DMS114 treated with DMSO at 0.1 percent for 48 hours (cell line): ENCODE data around the gene STAMBPL1.
"Not testable (repeated sequence)": the region's sequence is repeated elsewhere in the genome, so short reads cannot be mapped to it uniquely, and the experiment has no call there.

ENCODE experiments used
- DNase-seq: peaks from one replicate; lab custom pipeline; 2025; ENCODE audit not compliant: unreplicated experiment; lab: John Stamatoyannopoulos, UW

STAMBPL1 gene

GRCh38 chr10:88879534-88880281 lies at the start of gene STAMBPL1:
TSS of gene STAMBPL1 (plus strand) at chr10:88880245. CDS start at chr10:88901709, 21,464 bp downstream.
- DNase-seq: no peak

DNA sequence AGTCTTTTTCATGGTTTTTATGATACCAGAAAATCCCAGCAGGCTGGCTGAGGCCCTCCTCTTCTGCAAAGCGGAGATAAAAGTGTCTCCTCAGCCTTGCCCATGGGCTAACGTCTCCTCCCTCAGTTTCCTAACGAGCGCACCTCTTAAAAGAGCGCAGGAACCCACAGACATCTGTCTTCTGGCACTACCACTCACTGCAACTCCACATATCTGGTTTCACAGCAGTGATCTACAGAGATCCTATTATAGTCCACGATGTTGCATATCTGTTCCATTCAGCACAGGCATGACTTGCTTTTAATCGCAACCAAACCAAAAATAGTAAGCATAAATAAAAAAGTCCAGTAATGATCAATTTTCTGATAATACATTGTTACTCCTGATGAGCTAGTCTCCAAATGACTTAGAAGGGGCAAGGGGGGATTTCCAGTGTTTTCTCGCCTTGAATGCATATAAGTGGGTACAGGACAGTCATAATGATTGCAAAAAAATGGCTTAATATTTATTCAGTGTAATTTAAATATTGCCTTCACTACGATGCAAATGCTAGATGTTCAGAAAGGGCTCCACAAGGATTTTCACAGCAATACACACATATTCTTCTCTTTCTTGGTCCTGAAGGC lies 49.3 kb upstream of the STAMBPL1 start:
- DNase-seq: no peak

DNA sequence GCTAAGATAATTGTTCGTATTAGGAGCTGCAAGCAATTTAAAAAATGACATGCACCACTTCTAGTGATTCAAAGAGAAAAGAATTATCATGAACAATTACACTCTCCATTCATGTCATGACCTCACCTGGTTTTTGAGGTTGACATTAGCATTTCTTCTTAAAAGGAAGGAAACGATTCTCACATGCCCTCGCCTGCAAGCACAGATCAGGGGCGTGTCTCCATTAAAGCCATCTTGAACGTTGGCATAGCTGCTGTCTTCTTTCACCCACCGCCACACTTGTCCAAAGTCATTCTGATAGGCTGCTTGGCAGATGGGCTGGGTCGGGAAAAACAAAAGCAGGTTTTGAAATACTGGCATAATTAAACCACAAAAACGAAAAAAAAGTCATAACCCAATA lies 48.3 kb upstream of the STAMBPL1 start:
- DNase-seq: no peak

GRCh38 chr10:88832376-88832775 lies 47.7 kb upstream of the STAMBPL1 start:
- DNase-seq: no peak

GRCh38 chr10:88833156-88833555 lies 46.9 kb upstream of the STAMBPL1 start:
- no peak for DNase-seq

DNA sequence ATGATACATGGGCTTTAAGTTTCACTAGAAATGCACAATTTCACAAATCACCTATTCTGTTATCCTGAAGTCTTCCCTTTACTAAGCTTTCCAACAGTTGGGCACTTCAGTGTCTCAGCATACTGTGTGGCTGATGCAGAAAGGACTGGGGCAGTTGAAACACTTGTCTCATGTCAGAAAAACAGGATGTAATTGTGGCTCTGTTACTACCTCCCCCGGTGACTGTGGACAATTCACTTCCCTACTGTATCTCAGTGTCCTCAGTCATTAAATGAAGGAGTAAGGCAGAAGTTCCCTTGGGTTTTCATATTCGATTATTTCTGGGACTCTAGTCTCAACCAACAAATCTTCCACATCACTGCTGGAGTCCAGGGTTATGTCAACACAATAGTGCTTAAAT lies 46.3 kb upstream of the STAMBPL1 start:
- no peak for DNase-seq

- DNase-seq: peak; percentile 70
These were observed 44.7 kb upstream of the STAMBPL1 start for GRCh38 chr10:88835096-88835909.

GRCh38 chr10:88835910-88836221 lies 44.2 kb upstream of the STAMBPL1 start:
- DNase-seq: no peak

DNA sequence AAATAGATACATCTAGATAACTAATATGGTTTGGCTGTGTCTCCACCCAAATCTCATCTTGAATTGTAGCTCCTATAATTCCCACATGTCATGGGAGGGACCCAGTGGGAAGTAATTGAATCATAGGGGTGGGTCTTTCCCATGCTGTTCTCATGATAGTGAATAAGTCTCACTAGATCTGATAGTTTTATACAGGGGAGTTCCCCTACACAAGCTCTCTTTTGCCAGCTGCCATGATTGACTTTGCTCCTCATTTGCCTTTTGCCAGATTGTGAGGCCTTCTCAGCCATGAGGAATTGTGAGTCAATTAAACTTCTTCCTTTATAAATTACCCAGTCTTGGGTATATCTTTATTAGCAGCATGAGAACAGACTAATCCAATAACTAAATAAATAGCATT lies 42.4 kb upstream of the STAMBPL1 start:
- DNase-seq: not testable (repeated sequence)

DNA sequence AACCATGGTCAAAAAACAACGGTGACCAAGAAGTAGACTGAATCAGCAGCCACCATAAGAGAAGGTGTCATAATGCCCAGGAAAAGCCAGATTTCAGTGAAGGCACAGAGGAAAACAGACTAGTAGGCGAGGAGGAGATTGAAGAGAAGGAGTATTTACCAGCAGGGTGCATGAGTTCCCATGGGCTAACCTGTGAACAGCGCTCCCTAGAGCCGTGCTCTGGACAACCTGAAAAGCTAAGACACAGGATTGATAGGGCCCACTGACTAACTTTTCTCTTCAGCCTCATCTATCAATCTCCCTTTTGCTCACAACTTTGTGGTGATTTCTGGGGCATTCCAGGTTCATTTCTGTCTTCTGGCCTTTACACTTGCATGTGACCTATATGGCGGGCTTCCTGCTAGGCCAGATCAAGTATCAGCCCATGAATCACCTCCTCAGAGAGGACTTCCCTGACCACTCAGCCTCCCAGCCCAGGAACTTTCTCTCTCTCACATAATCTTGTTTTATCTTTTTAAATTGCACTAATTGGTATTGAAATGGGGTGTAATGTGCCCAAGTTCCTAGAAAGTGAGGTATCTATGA lies 41.2 kb upstream of the STAMBPL1 start:
- no peak for DNase-seq

DNA sequence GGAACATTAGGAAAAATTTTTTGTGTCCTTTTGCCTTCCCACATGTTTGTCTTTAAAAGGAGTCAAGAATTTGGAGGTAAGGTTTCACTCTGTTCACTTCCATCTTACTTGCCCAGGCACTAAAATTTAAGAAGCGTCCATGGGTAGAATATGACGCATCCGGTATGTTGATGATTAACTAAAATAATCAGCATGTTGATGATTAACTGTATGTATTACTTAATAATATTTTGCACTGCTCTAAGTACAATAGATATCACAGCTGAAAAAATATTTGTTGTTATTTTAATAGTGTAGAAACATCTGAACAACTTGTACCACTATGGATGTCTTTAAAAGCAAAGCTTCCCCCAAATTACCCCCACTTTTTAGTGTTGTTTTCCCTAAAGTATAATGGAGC lies 39.9 kb upstream of the STAMBPL1 start:
- no peak for DNase-seq

DNA sequence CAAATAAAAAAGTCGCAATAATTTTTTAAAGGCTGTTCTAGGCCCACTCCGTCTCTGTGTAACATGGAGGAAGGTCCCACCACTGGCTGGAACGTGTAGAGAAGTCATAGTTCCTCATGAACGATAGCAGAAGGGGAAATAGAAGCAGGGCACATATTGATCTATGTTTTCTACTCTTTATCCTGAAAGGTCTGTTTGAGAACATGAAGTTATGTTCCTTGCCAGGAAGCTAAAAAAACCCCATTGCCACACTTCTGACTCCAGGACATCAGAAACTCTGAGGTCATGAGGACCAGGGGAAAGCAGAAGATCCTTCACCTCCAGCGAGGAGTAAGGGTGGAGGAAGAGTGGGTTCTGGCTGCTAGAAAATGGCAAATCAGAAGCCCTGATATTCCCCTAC lies 39.2 kb upstream of the STAMBPL1 start:
- no peak for DNase-seq

DNA sequence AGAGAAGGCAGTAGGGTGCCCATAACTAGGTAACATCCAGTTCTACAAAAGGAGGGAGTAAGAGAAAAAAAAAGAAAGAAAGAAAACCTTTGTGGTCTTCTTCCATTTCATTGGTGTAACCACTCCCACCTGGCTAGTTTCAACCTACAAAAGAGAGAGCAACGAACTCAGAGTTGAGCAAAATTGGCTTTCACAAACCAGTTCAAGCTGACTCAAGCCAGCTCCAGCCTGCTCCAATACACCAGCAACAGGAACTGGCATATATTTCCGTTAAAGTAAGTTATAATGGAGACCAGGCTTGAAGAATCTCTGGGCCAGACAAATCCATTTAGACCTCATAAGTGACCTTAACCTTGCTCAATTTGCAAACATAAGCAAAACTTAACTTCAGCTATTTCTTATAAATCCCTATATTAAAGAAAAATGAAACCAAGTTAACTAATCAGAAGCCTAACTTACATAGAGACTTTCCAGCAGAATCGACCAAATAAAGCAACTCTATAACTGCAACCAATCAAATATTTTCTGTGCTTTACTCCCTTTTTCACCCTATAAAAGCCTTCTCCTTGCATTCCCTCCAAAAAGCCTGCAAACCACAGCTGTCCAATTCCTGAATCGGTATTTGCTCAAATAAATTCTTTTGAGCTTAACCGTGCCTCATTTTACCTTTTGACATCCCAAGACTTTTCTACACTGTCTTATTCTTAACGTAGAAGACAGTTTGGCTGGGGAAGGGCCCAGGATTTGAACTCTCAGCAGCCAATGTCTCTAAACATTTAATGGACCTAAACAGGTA lies 38.5 kb upstream of the STAMBPL1 start:
- DNase-seq: no peak

DNA sequence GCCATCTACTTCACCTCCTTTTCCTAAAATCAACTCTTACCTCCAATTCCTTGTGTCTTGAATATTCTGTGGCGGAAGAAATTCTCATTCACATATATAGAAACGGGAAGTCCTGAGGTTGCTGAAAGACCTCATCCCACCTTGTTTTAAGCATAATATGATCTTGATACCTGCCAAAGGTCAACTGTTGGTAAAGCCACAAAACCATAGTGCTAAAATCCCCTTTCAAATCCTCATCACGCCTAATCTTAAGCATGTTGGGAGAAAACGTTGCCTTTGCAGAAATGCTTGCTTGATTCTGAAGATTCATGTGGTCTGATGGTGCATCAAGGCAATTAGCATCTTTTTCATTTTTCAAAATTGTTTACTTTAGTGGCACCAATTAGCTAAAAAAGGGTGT lies 36.9 kb upstream of the STAMBPL1 start:
- DNase-seq: no peak

GRCh38 chr10:88848499-88848898 lies 31.5 kb upstream of the STAMBPL1 start:
- DNase-seq: no peak

DNA sequence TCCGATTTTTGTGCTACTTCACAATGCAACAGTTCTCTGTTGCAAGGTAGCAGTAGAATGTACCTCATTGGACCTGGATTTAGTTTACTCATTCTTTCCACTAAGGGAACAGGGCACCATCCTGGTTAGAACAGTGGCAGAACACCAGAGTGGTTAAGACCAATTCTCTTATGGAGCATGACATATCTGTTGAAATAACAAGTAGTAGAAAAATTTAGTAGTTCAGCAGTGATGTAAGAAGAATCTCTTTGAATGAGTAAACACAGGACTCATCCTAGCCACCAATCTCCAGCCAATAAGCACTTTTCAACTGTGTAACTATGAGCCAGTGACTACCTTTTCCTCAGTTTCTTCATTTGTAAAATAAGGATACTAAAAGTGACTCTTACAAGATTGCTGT lies 30.8 kb upstream of the STAMBPL1 start:
- DNase-seq: no peak

DNA sequence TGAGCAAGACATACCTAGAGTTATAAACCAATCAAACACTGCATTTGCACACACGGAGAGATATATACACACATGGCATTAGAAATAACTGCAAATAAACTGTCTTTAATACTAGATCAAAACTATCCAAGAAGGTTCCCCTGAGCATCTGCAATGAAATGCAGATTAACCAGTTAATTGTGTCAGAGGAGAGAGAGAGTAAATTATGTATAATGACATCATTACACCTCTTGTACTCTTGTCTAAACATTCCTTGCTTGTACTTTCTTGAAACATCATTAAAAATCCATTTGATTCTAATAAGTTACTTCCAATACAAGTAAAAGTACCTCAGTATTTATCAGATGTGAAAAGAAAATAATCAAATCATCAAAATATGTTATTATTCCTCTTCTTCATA lies 29.3 kb upstream of the STAMBPL1 start:
- no peak for DNase-seq

- DNase-seq: no peak
These were observed 28.3 kb upstream of the STAMBPL1 start, which contains the start of gene ANKRD22 for GRCh38 chr10:88851706-88852105. TSS of gene ANKRD22 (minus strand) at chr10:88851844. CDS start at chr10:88851607, 237 bp downstream.

DNA sequence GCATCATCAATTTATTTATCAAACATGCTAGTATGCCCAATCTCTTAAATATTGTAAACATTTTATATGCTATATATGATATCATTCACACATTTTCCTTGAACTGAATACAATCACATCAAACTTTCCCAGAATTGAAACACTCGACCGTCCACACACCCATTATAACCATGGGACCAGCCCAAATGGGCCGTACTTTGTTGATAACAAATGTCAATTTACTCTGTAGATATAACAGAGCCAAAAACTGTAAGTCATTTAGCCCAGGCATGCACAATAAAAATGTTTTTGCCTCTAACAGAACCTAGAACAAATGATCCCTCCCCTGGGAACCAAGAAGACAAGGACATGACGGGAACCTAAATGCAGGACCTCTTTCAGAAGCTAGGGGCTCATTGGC lies 27.7 kb upstream of the STAMBPL1 start:
- DNase-seq: no peak

DNA sequence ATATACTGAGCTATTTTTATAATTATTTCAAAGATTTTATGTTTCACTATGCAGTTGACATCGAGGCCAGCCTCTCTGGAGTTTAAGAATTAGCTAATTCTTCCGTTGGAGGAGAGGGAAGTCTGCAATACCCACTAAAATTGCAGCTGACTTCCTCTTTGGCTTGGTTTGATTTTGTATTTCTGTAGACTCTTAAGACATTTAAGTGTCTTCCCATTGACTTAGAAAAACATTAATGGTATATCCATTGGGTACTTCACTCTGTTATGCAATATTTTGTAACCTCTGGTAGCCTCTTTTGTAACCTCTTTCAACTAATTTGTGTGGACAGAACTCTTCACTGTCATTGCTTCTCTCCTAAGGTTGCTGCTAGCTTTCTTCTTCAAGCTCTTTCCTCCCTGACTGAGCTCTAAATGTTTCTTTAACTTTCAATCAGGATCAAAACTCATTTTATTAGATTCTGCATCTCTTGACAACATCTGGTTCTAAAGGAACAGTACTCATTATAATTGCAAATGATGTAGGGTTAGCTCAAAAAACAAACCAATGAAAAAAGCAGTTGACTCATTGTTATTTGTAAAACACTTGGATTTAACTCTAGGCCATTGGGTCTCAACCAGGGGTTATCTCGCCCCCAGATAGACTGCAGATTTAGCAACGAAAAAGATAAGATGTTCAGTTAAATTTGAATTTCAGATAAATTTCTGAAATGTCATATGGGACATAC lies 26.7 kb upstream of the STAMBPL1 start:
- no peak for DNase-seq
